Measurements from ENCODE around the gene TGM3.

TGM3 gene

GRCh38 chr20:2311329-2311728 lies 15.5 kb downstream of the TGM3 start:
- no peak for DNase-seq

GRCh38 chr20:2312876-2313275 lies 17.1 kb downstream of the TGM3 start:
- no peak for DNase-seq

- no peak for DNase-seq
Observed at GRCh38 chr20:2313316-2313715, 17.5 kb downstream of the TGM3 start.

GRCh38 chr20:2314759-2315439 lies 19.1 kb downstream of the TGM3 start:
- DNase-seq, result no peak

- no peak for DNase-seq
Observed at GRCh38 chr20:2315440-2315778, 19.6 kb downstream of the TGM3 start.

GRCh38 chr20:2316847-2317495 lies 21.2 kb downstream of the TGM3 start:
- no peak for DNase-seq

GRCh38 chr20:2320813-2321658 lies 25.2 kb downstream of the TGM3 start:
- no peak for DNase-seq

- no peak for DNase-seq
Observed at GRCh38 chr20:2323051-2323450, 27.2 kb downstream of the TGM3 start.

- no peak for DNase-seq
Observed at GRCh38 chr20:2326046-2326445, 30.2 kb downstream of the TGM3 start.

GRCh38 chr20:2327620-2328555 lies 32.1 kb downstream of the TGM3 start:
- no peak for DNase-seq

- no peak for DNase-seq
Observed at GRCh38 chr20:2329286-2329685, 33.5 kb downstream of the TGM3 start.

- no peak for DNase-seq
Observed at GRCh38 chr20:2330090-2330695, 34.4 kb downstream of the TGM3 start.

GRCh38 chr20:2331106-2331505 lies 35.3 kb downstream of the TGM3 start:
- DNase-seq, result no peak

GRCh38 chr20:2331901-2332565 lies 36.2 kb downstream of the TGM3 start:
- no peak for DNase-seq

GRCh38 chr20:2332711-2333110 lies 36.9 kb downstream of the TGM3 start:
- no peak for DNase-seq

GRCh38 chr20:2333821-2334220 lies 38.0 kb downstream of the TGM3 start:
- no peak for DNase-seq

GRCh38 chr20:2335096-2335870 lies 39.5 kb downstream of the TGM3 start:
- no peak for DNase-seq

- no peak for DNase-seq
Observed at GRCh38 chr20:2336471-2336870, 40.7 kb downstream of the TGM3 start.

- DNase-seq, result no peak
Observed at GRCh38 chr20:2337142-2337541, 41.3 kb downstream of the TGM3 start.

- DNase-seq, result no peak
Observed at GRCh38 chr20:2338411-2339066, 42.7 kb downstream of the TGM3 start.

GRCh38 chr20:2340136-2340535 lies 44.3 kb downstream of the TGM3 start:
- DNase-seq, result no peak

Data from NCI-H446 treated with DMSO at 0.1 percent for 48 hours (cell line).